HG02973 (cell line): ENCODE measurements around the gene HSF2BP.
"Not testable (repeated sequence)": the region's sequence is repeated elsewhere in the genome, so short reads cannot be mapped to it uniquely, and the experiment has no call there.

Experiments
- ATAC-seq: cut with Tn5 transposase; IDR thresholded peaks from one replicate; pipeline ENCODE4 v1.9.1; 2021; ENCODE audit warnings: moderate library complexity; ENCODE audit not compliant: unreplicated experiment

The HSF2BP gene

GRCh38 chr21:43479197-43479596 is 180.1 kb downstream of the HSF2BP start:
- ATAC-seq = not testable (repeated sequence)
